ENCODE data around the gene PRAC2.

GRCh38 chr17:48729335-48730239 is 6.6 kb downstream of the PRAC2 start:
- no peak for TF ChIP-seq GFI1 (CRISPR knock-in tag; IDR thresholded peaks at IDR 0.05; ENCODE audit: borderline replicate concordance)
- TF ChIP-seq ZBTB7A (CRISPR knock-in tag; IDR thresholded peaks at IDR 0.05): no peak
- no peak for TF ChIP-seq ZBTB40 (IDR thresholded peaks at IDR 0.05)
- no peak for TF ChIP-seq ZBTB40 (CRISPR knock-in tag; IDR thresholded peaks at IDR 0.05)
- TF ChIP-seq BRCA1 (CRISPR knock-in tag; IDR thresholded peaks at IDR 0.05): no peak
- TF ChIP-seq MXD1 (CRISPR knock-in tag; IDR thresholded peaks at IDR 0.05): no peak

Data from HepG2 (cell line).